GM23338 (cell line): ENCODE results near the gene KATNAL1. TPM values are rescaled to one million over a fixed set of nuclear protein-coding genes. Genes with fewer than 3 reads are reported as not detected.

ENCODE experiments used
- ATAC-seq: fragments of 200-7000 bp; cut with Tn5 transposase; 3 replicates; pipeline ENCODE4 v1.9.1; 2020
- DNase-seq: peaks from one replicate; pipeline ENCODE4 v3.0.0-alpha.2; 2015; ENCODE audit warnings: low spot score
- H2AFZ ChIP-seq: fragments of 200-600 bp; sonication (generic); 2 replicates; pipeline ENCODE4 v1.8.0; 2016; ENCODE audit warnings: antibody characterized with exemption, mild to moderate bottlenecking, moderate library complexity
- H3F3A ChIP-seq: fragments of 200-600 bp; sonication (generic); replicated peaks from 2 replicates; pipeline ENCODE4 v1.8.0; 2017; ENCODE audit warnings: antibody characterized with exemption, mixed run types, low read depth
- H3K27ac ChIP-seq: fragments of 200-600 bp; sonication (generic); 2 replicates; pipeline ENCODE4 v1.6.1; 2016; ENCODE audit warnings: low read depth
- H3K27me3 ChIP-seq: fragments of 200-600 bp; sonication (generic); 2 replicates; pipeline ENCODE4 v1.8.0; 2016; ENCODE audit warnings: mild to moderate bottlenecking, mixed run types, moderate library complexity; ENCODE audit not compliant: insufficient read depth
- H3K36me3 ChIP-seq: fragments of 200-600 bp; sonication (generic); 2 replicates; pipeline ENCODE4 v1.8.0; 2016; ENCODE audit warnings: mild to moderate bottlenecking; ENCODE audit not compliant: insufficient read depth
- H3K4me1 ChIP-seq: fragments of 200-600 bp; sonication (generic); 2 replicates; pipeline ENCODE4 v1.8.0; 2016; ENCODE audit warnings: mild to moderate bottlenecking, moderate library complexity; ENCODE audit not compliant: insufficient read depth
- H3K4me2 ChIP-seq: fragments of 200-600 bp; sonication (generic); 2 replicates; pipeline ENCODE4 v1.7.1; 2017; ENCODE audit warnings: mixed run types
- H3K4me3 ChIP-seq: fragments of 200-600 bp; sonication (generic); 2 replicates; pipeline ENCODE4 v1.6.1; 2016; ENCODE audit warnings: mixed run types
- H3K79me2 ChIP-seq: fragments of 200-600 bp; sonication (generic); replicated peaks from 2 replicates; pipeline ENCODE4 v1.8.0; 2017; ENCODE audit warnings: mild to moderate bottlenecking; ENCODE audit not compliant: insufficient read depth
- H3K9me2 ChIP-seq: fragments of 200-600 bp; sonication (generic); 2 replicates; pipeline ENCODE4 v1.8.0; 2017; ENCODE audit not compliant: insufficient read depth
- H4K20me1 ChIP-seq: fragments of 200-600 bp; sonication (generic); replicated peaks from 2 replicates; pipeline ENCODE4 v1.8.0; 2017; ENCODE audit warnings: mild to moderate bottlenecking; ENCODE audit not compliant: insufficient read depth
- H3K27ac Mint-ChIP-seq: 2 replicates; pipeline ENCODE4 v1.8.0; 2020; ENCODE audit warnings: inconsistent platforms, mild to moderate bottlenecking, moderate library complexity, mixed read lengths
- H3K27me3 Mint-ChIP-seq: 3 replicates; pipeline ENCODE4 v1.8.0; 2022; ENCODE audit warnings: low read depth, mild to moderate bottlenecking, moderate library complexity, mixed read lengths, inconsistent platforms; ENCODE audit not compliant: insufficient read depth, poor library complexity
- H3K36me3 Mint-ChIP-seq: 3 replicates; pipeline ENCODE4 v1.8.0; 2021; ENCODE audit warnings: low read depth, mild to moderate bottlenecking, inconsistent platforms, moderate library complexity, mixed read lengths
- H3K4me1 Mint-ChIP-seq: 3 replicates; pipeline ENCODE4 v1.8.0; 2020; ENCODE audit warnings: mild to moderate bottlenecking, inconsistent platforms, mixed read lengths
- H3K4me3 Mint-ChIP-seq: 3 replicates; pipeline ENCODE4 v1.8.0; 2021; ENCODE audit warnings: moderate library complexity, mild to moderate bottlenecking, inconsistent platforms, mixed read lengths
- H3K9me3 Mint-ChIP-seq: 3 replicates; pipeline ENCODE4 v1.8.0; 2020; ENCODE audit warnings: moderate library complexity, mild to moderate bottlenecking, inconsistent platforms, mixed read lengths
- CTCF ChIP-seq, 2 experiments: fragments of 200-600 bp in 1 of 2; sonication (generic) in 1 of 2; conservative IDR thresholded peaks; 2 replicates each; pipeline versions ENCODE4 v1.5.1 to v1.6.1; 2016 to 2017; ENCODE audit warnings: antibody characterized with exemption in 2 of 2, low read depth in 2 of 2, mild to moderate bottlenecking in 2 of 2, moderate library complexity in 1 of 2
- EZH2phosphoT487 ChIP-seq: fragments of 200-600 bp; sonication (generic); IDR thresholded peaks from one replicate; pipeline ENCODE4 v1.8.1; 2018; ENCODE audit warnings: antibody characterized with exemption; ENCODE audit not compliant: unreplicated experiment
- JUNB ChIP-seq: IDR thresholded peaks from one replicate; pipeline ENCODE4 v1.6.1; 2016; ENCODE audit warnings: antibody characterized with exemption; ENCODE audit not compliant: unreplicated experiment
- NANOG ChIP-seq: IDR thresholded peaks from 2 replicates; pipeline ENCODE4 v1.6.1; 2016; ENCODE audit warnings: antibody characterized with exemption, borderline replicate concordance
- POLR2AphosphoS5 ChIP-seq: IDR thresholded peaks from 2 replicates; pipeline ENCODE4 v1.6.1; 2016; ENCODE audit warnings: antibody characterized with exemption, low read depth
- REST ChIP-seq: IDR thresholded peaks from one replicate; pipeline ENCODE4 v1.6.1; 2018; ENCODE audit warnings: antibody characterized with exemption; ENCODE audit not compliant: unreplicated experiment
- ZNF114 ChIP-seq: fragments of 250-450 bp; sonication (Bioruptor Pico); IDR thresholded peaks from 2 replicates; pipeline ENCODE4 v1.5.0; 2020; ENCODE audit warnings: mild to moderate bottlenecking, moderate library complexity
- ZNF331 ChIP-seq: fragments of 250-450 bp; sonication (Bioruptor Pico); IDR thresholded peaks from 2 replicates; pipeline ENCODE4 v1.5.0; 2020; ENCODE audit warnings: low read depth, mild to moderate bottlenecking, moderate library complexity
- polyA plus RNA-seq: library from polyadenylated mRNA; unstranded; fragments of >200 nt; fragmentation: Nextera tagmentation; extraction: Ambion mirVana; gene quantifications from 2 replicates; pipeline ENCODE4 v1.2.1, GENCODE V29; 2016
- total RNA-seq: library from RNA; depleted of rRNA; stranded (reverse); fragments of >200 nt; shearing (Covaris generic); gene quantifications from 2 replicates; pipeline ENCODE4 v1.2.3, GENCODE V29; 2014

The KATNAL1 gene
- total and polyA plus RNA-seq, 2 experiments from 2014 or later, result 6.1 to 11.5 TPM

- peaks cover 22% of the 10 kb centered on the region; the same call in 1 of the 2 replicates for H3K9me2 ChIP-seq
- H2AFZ ChIP-seq, result no peak overlapping the region
- no peaks in the 10 kb centered on the region for H3K27me3 Mint-ChIP-seq
- no peak overlapping the region for H3K27ac Mint-ChIP-seq
- 0 out of 2 replicates have a peak overlapping the region, but pooled peaks have one; percentile 11 for H3K4me2 ChIP-seq
- DNase-seq, result no peak
- H3K27ac ChIP-seq, result no peak overlapping the region
- H3K4me1 Mint-ChIP-seq, result peaks cover 13% of the 10 kb centered on the region
- no peak overlapping the region for H3K4me3 Mint-ChIP-seq
- TF ChIP-seq JUNB, result no peak
- TF ChIP-seq ZNF331 (CRISPR knock-in tag), result no peak
- no peak for TF ChIP-seq NANOG
- no peak for TF ChIP-seq REST
- TF ChIP-seq CTCF (conservative IDR thresholded peaks at IDR 0.05; ENCODE audit: low read depth in 2 of 2), result no peak
- no peak for TF ChIP-seq POLR2AphosphoS5
- TF ChIP-seq EZH2phosphoT487, result no peak
- H3K4me3 ChIP-seq, result no peak overlapping the region
- no peaks in the 10 kb centered on the region for H3K9me3 Mint-ChIP-seq
- H3K79me2 ChIP-seq, result no peaks in the 10 kb centered on the region
- H3F3A ChIP-seq, result no peaks in the 10 kb centered on the region
- no peaks in the 10 kb centered on the region for H3K27me3 ChIP-seq
- no peaks in the 10 kb centered on the region for H4K20me1 ChIP-seq
- no peaks in the 10 kb centered on the region for H3K36me3 Mint-ChIP-seq
- no peak for ATAC-seq
- peaks cover 13% of the 10 kb centered on the region for H3K4me1 ChIP-seq
- H3K36me3 ChIP-seq, result no peaks in the 10 kb centered on the region
These were observed 29.8 kb upstream of the KATNAL1 start for GRCh38 chr13:30337061-30337610.

- Histone ChIP-seq H4K20me1 (no peaks in the 10 kb centered on the region), H2AFZ (peak overlapping the region; percentile 79; the same call in 1 of the 2 replicates), H3K9me2 (peaks cover 22% of the 10 kb centered on the region; the same call in 1 of the 2 replicates), H3K27ac (no peak overlapping the region), H3K36me3 (no peaks in the 10 kb centered on the region), H3K4me3 (no peak overlapping the region), H3K79me2 (no peaks in the 10 kb centered on the region), H3F3A (no peaks in the 10 kb centered on the region), H3K27me3 (no peaks in the 10 kb centered on the region), H3K4me2 (no peak overlapping the region), H3K4me1 (peaks cover 13% of the 10 kb centered on the region)
- DNase-seq (peak; percentile 82), ATAC-seq (peak; percentile 91)
- TF ChIP-seq CTCF (conservative IDR thresholded peaks at IDR 0.05; ENCODE audit: low read depth in 2 of 2), result peak; percentile 78 to 80
- no peak for TF ChIP-seq ZNF114 (CRISPR knock-in tag)
- Mint-ChIP-seq H3K36me3 (no peaks in the 10 kb centered on the region), H3K4me1 (peaks cover 11% of the 10 kb centered on the region), H3K4me3 (no peak overlapping the region), H3K27me3 (no peaks in the 10 kb centered on the region), H3K27ac (no peak overlapping the region), H3K9me3 (no peaks in the 10 kb centered on the region)
These were observed 27.5 kb upstream of the KATNAL1 start for GRCh38 chr13:30334663-30335386.
